ENCODE results near the gene ELMO3. TPM values are rescaled to one million over a fixed set of nuclear protein-coding genes. Genes with fewer than 3 reads are reported as not detected.

The ELMO3 gene
- total and polyA plus RNA-seq, 4 donors, result 1.7 to 3.8 (median 3.1) TPM

- DNase-seq (ENCODE audit: low spot score), result no peak
- Histone ChIP-seq H3K4me3 (ENCODE audit: low read depth in 1 of 3, low read length in 3 of 3) (no peak overlapping the region), H3K9me3 (ENCODE audit: control insufficient read depth in 4 of 4, low read length in 3 of 4) (no peaks in the 10 kb centered on the region), H3K36me3 (ENCODE audit: control insufficient read depth in 4 of 4, insufficient read depth in 3 of 4, low read depth in 1 of 4, low read length in 3 of 4) (no peaks in the 10 kb centered on the region), H3K27me3 (ENCODE audit: control insufficient read depth in 4 of 4, insufficient read depth in 4 of 4, low read length in 3 of 4) (no peaks in the 10 kb centered on the region), H3K4me1 (ENCODE audit: control insufficient read depth in 4 of 4, insufficient read depth in 4 of 4, low read length in 3 of 4) (peaks cover 13 to 41% (median 25%) of the 10 kb centered on the region in 4 donors), H3K27ac (ENCODE audit: low read depth in 1 of 2, low read length in 2 of 2) (no peak overlapping the region), H3K9ac (ENCODE audit: low read depth in 1 of 2, low read length in 2 of 2) (no peak overlapping the region)
- 91% methylated on average over 2 of the region's 2 CpGs for WGBS
- no peak for TF ChIP-seq REST (IDR thresholded peaks at IDR 0.05)
- no peak for TF ChIP-seq HNF4G (IDR thresholded peaks at IDR 0.05)
- TF ChIP-seq, protein P1, sequence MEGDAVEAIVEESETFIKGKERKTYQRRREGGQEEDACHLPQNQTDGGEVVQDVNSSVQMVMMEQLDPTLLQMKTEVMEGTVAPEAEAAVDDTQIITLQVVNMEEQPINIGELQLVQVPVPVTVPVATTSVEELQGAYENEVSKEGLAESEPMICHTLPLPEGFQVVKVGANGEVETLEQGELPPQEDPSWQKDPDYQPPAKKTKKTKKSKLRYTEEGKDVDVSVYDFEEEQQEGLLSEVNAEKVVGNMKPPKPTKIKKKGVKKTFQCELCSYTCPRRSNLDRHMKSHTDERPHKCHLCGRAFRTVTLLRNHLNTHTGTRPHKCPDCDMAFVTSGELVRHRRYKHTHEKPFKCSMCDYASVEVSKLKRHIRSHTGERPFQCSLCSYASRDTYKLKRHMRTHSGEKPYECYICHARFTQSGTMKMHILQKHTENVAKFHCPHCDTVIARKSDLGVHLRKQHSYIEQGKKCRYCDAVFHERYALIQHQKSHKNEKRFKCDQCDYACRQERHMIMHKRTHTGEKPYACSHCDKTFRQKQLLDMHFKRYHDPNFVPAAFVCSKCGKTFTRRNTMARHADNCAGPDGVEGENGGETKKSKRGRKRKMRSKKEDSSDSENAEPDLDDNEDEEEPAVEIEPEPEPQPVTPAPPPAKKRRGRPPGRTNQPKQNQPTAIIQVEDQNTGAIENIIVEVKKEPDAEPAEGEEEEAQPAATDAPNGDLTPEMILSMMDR (IDR thresholded peaks at IDR 0.05; ENCODE audit: low read depth, low read length, missing input control), result no peak
- TF ChIP-seq EGR1 (IDR thresholded peaks at IDR 0.05; ENCODE audit: low read depth in 2 of 2), result no peak
- no peak for TF ChIP-seq RXRA (IDR thresholded peaks at IDR 0.05)
- TF ChIP-seq NR2F2 (IDR thresholded peaks at IDR 0.05), result no peak
- no peak for TF ChIP-seq ATF3 (IDR thresholded peaks at IDR 0.05)
- TF ChIP-seq HNF4A (conservative IDR thresholded peaks at IDR 0.05), result no peak
- no peak for TF ChIP-seq RAD21 (IDR thresholded peaks at IDR 0.05)
- TF ChIP-seq FOXA2 (IDR thresholded peaks at IDR 0.05), result no peak
- TF ChIP-seq TAF1 (conservative IDR thresholded peaks at IDR 0.05), result no peak
- TF ChIP-seq JUND (IDR thresholded peaks at IDR 0.05), result no peak
- TF ChIP-seq FOXA1 (IDR thresholded peaks at IDR 0.05), result no peak
Observed at GRCh38 chr16:67182288-67182687, 16.6 kb upstream of the ELMO3 start.

DNA sequence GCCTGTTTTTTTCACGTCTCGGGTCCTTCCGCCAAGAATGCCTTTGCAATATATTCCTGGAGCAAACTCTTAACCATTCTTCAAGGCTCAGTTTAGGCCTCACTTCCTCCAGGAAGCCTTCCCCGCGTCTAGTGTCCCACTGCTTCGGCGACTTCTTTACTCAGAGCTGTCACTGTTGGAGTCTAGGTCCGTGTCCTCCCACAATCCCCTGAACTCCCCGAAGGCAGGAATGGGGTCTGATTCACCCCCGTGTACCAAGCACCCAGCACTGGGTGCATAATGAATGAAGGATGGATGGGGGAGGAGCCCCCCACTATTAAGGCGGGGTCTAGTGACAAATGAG, 15.7 kb upstream of the ELMO3 start:
- TF ChIP-seq RAD21 (IDR thresholded peaks at IDR 0.05), result no peak
- TF ChIP-seq RXRA (IDR thresholded peaks at IDR 0.05), result peak in 1 of 2 donors; percentile 15
- Histone ChIP-seq H3K27me3 (ENCODE audit: control insufficient read depth in 4 of 4, insufficient read depth in 4 of 4, low read length in 3 of 4) (no peaks in the 10 kb centered on the region), H3K9ac (ENCODE audit: low read depth in 1 of 2, low read length in 2 of 2) (no peak overlapping the region), H3K27ac (ENCODE audit: low read depth in 1 of 2, low read length in 2 of 2) (peak overlapping the region; percentile 84 to 85), H3K9me3 (ENCODE audit: control insufficient read depth in 4 of 4, low read length in 3 of 4) (no peaks in the 10 kb centered on the region), H3K4me1 (ENCODE audit: control insufficient read depth in 4 of 4, insufficient read depth in 4 of 4, low read length in 3 of 4) (peaks cover 11 to 34% (median 22%) of the 10 kb centered on the region in 4 donors), H3K36me3 (ENCODE audit: control insufficient read depth in 4 of 4, insufficient read depth in 3 of 4, low read depth in 1 of 4, low read length in 3 of 4) (no peaks in the 10 kb centered on the region), H3K4me3 (ENCODE audit: low read depth in 1 of 3, low read length in 3 of 3) (peak overlapping the region in 2 of 3 donors; percentile 16 to 66)
- WGBS, result 24% methylated on average over 11 of the region's 11 CpGs
- no peak for DNase-seq (ENCODE audit: low spot score)
